ENCODE data around the gene RTCA. TPM values are rescaled to one million over a fixed set of nuclear protein-coding genes. Genes with fewer than 3 reads are reported as not detected.
"Not testable (repeated sequence)": the region's sequence is repeated elsewhere in the genome, so short reads cannot be mapped to it uniquely, and the experiment has no call there.

RTCA gene
- total RNA-seq, 2 experiments from 2014 or later = 47.7 to 48.1 TPM

DNA sequence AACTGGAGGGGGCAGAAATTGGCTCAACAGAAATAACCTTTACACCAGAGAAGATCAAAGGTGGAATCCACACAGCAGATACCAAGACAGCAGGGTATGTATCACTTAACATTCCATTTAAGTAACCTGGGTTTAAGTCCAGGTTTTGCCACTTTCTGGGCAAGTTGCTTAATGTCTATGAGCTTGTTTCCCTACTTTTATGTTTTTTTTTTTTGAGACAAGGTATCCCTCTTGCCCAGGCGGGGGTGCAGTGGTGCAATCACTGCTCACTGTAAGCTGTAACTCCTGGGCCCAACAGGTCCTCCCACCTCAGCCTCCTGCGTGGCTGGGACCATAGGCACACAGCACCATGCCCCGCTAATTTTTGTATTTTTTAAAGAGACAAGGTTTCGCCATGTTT is 2.2 kb downstream of the RTCA start:
- H3K4me3 Mint-ChIP-seq = peak overlapping the region; percentile 94
- peak overlapping the region; percentile 46 for H3K27ac Mint-ChIP-seq
- peaks cover 28% of the 10 kb centered on the region for H3K4me1 Mint-ChIP-seq
- peaks cover 40% of the 10 kb centered on the region for H3K36me3 Mint-ChIP-seq
- ATAC-seq (ENCODE audit: low read depth) (no peak), DNase-seq (no peak)
- POLR2A ChIA-PET = interaction anchor here (0.5 to 4.2 kb wide), 4 partner anchors 19 to 191 kb away, joined by 3 to 56 read pairs (median 26); partner anchors contain the start of genes CDC14A and DBT
- H3K27me3 Mint-ChIP-seq = no peaks in the 10 kb centered on the region
- H3K9me3 Mint-ChIP-seq = no peaks in the 10 kb centered on the region

- Mint-ChIP-seq H3K27me3 (no peaks in the 10 kb centered on the region), H3K4me3 (no peak overlapping the region), H3K36me3 (peaks cover 47% of the 10 kb centered on the region), H3K9me3 (no peaks in the 10 kb centered on the region), H3K27ac (no peak overlapping the region), H3K4me1 (peaks cover 18% of the 10 kb centered on the region)
- DNase-seq (no peak), ATAC-seq (ENCODE audit: low read depth) (no peak)
- POLR2A ChIA-PET = no interaction called here
These were observed 11.8 kb downstream of the RTCA start for GRCh38 chr1:100277866-100278265.

DNA sequence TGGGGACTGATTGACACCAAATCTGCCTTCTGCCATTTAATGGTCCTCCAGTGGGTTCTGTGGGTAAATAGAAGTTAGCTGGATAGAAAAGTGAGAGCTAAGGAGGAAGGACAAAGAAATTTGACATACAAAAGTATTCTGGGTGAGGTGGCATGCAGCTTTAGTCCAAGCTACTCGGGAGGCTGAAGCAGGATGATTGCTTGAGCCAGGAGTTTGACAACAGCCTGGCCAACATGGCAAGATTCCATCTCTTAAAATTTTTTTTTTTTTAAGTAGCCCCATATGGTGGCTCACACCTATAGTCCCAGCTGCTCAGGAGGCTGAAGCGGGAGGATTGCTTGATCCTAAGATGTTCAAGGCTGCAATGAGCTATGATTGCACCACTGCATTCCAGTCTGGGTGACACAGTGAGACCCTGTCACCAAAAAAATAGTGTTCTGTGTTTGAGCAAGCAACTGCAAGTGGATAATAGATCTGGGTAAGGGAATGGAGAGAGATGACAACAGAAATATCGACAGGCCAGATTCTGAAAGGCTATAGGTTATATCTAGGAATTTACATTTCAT is 13.4 kb downstream of the RTCA start:
- ATAC-seq (ENCODE audit: low read depth) (no peak), DNase-seq (no peak)
- H3K27ac Mint-ChIP-seq = peak overlapping the region; percentile 34
- H3K9me3 Mint-ChIP-seq = no peaks in the 10 kb centered on the region
- peaks cover 42% of the 10 kb centered on the region for H3K36me3 Mint-ChIP-seq
- H3K4me3 Mint-ChIP-seq = no peak overlapping the region
- POLR2A ChIA-PET = no interaction called here
- H3K27me3 Mint-ChIP-seq = no peaks in the 10 kb centered on the region
- peaks cover 14% of the 10 kb centered on the region for H3K4me1 Mint-ChIP-seq

DNA sequence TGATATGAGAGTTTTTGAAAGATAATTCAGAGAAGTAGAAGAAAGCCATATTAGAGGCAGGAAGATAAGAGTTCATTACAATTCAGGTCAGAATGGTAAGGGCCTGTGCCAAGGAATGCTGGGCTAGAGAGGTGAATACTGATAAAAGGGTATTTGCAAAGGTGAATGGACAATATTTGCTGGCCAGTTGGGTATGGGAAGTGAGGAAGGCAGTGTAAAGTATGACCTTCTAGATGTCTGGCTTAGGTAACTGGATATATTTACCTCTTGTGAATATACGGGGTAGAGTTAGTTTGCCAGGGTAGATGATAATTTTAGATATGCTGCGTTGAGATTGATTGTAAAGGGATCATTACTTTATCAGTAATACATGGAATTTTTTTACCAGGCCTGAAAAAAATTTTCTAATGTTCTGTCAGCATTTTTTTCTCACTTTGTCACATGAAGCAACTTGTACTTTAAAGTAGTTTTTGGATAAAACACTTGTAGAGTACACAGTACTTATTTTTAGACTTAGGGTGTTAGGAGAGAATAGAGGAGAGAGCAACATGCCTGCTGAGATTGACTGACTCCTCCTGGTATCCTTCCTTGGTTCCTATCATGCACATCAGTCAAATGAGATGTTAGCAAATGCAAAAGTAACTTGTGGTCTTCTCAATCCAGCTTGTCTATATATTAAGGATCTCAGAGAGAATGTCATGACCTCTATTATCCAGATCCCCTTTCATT is 14.1 kb downstream of the RTCA start:
- POLR2A ChIA-PET = no interaction called here
- ATAC-seq (ENCODE audit: low read depth) (no peak), DNase-seq (no peak)
- Mint-ChIP-seq H3K4me1 (peaks cover 14% of the 10 kb centered on the region), H3K27ac (no peak overlapping the region), H3K36me3 (peaks cover 40% of the 10 kb centered on the region), H3K27me3 (no peaks in the 10 kb centered on the region), H3K9me3 (no peaks in the 10 kb centered on the region), H3K4me3 (no peak overlapping the region)

- peaks cover 30% of the 10 kb centered on the region for H3K36me3 Mint-ChIP-seq
- H3K27ac Mint-ChIP-seq = no peak overlapping the region
- DNase-seq (no peak), ATAC-seq (ENCODE audit: low read depth) (no peak)
- no peaks in the 10 kb centered on the region for H3K9me3 Mint-ChIP-seq
- H3K4me3 Mint-ChIP-seq = no peak overlapping the region
- peaks cover 11% of the 10 kb centered on the region for H3K4me1 Mint-ChIP-seq
- POLR2A ChIA-PET = no interaction called here
- no peaks in the 10 kb centered on the region for H3K27me3 Mint-ChIP-seq
These were observed 18.6 kb downstream of the RTCA start for GRCh38 chr1:100284591-100284990.

DNA sequence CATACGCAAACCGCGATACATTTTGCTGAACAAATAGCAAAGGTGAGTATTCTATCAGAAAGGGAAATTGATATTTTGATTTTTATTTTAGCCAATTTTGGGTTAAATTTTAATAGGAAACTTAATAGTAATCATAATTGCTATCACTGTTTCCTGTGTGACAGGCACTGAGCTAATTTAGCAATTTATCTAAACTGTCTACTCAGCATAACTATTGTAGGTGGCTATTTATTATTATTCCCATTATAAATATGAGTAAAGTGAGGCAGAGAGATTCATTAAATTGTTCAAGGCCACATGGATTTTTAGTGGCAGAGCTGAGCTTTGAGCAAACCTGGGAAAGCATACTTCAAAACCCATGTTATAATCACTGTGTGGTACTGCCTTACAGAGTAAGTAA is 21.1 kb downstream of the RTCA start:
- Mint-ChIP-seq H3K4me1 (peaks cover 2% of the 10 kb centered on the region), H3K36me3 (peaks cover 24% of the 10 kb centered on the region), H3K27ac (no peak overlapping the region), H3K4me3 (no peak overlapping the region), H3K27me3 (no peaks in the 10 kb centered on the region), H3K9me3 (no peaks in the 10 kb centered on the region)
- DNase-seq (no peak), ATAC-seq (ENCODE audit: low read depth) (no peak)
- POLR2A ChIA-PET = no interaction called here

DNA sequence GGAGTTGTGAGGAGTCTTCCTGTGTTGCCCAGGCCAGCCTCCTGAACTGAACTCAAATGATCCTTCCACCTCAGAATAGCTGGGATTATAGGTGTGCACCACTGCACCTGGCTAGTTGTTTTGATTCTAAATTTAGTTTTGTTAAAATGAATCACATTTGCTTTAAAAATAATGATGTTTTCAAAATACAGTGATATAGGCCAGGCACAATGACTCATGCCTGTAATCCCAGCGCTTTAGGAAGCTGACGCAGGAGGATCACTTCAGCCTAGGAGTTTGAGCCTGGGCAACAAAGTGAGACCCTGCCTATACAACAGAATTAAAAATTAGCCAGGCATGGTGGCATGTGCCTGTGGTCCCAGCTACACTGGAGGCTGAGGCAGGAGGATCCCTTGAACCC is 24.3 kb downstream of the RTCA start:
- no peak overlapping the region for H3K27ac Mint-ChIP-seq
- no peak overlapping the region for H3K4me3 Mint-ChIP-seq
- no peaks in the 10 kb centered on the region for H3K9me3 Mint-ChIP-seq
- peaks cover 24% of the 10 kb centered on the region for H3K36me3 Mint-ChIP-seq
- peaks cover 2% of the 10 kb centered on the region for H3K4me1 Mint-ChIP-seq
- POLR2A ChIA-PET = no interaction called here
- DNase-seq = no peak
- no peaks in the 10 kb centered on the region for H3K27me3 Mint-ChIP-seq
- no peak for ATAC-seq (ENCODE audit: low read depth)

DNA sequence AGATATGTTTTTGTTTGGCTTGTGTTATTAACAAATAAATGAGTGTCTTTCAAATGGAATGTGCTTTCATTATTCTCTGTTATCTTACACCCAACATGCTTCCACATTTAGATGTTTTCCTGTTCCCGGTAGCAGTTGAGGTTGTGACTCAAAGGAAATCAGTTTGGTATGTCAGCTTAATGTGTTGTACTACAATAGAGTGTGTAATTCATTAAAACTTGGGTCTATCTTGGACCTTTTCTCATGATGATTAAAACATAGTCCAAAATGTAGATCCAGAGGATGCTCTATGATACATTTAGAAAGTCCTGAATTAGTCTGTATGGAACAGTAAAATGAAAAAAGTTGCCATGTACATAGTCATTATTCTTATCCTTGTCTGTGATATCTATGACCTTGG is 26.7 kb downstream of the RTCA start:
- Mint-ChIP-seq H3K27me3 (no peaks in the 10 kb centered on the region), H3K4me3 (no peak overlapping the region), H3K4me1 (no peaks in the 10 kb centered on the region), H3K27ac (no peak overlapping the region), H3K9me3 (peaks cover 2% of the 10 kb centered on the region), H3K36me3 (peaks cover 21% of the 10 kb centered on the region)
- POLR2A ChIA-PET = no interaction called here
- DNase-seq = no peak
- no peak for ATAC-seq (ENCODE audit: low read depth)

DNA sequence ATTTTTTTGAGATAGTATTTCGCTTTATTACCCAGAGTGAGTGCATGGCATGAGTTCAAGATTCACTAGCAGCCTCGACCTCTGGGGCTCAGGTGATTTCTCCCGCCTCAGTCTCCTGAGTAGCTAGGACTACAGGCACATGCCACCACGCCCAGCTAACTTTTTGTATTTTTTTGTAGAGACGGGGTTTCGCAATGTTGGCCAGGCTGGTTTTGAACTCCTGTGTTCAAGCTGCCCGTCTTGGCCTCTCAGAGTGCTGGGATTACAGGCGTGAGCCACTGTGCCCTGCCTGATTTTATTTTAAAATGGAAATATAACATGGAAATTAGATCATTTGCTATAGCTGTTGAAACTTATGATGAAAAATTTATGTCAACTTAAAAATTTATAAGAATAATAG is 30.1 kb downstream of the RTCA start:
- no peak for DNase-seq
- Mint-ChIP-seq H3K4me1 (no peaks in the 10 kb centered on the region), H3K4me3 (no peak overlapping the region), H3K9me3 (peaks cover 3% of the 10 kb centered on the region), H3K27me3 (no peaks in the 10 kb centered on the region), H3K27ac (no peak overlapping the region), H3K36me3 (peaks cover 15% of the 10 kb centered on the region)
- no peak for ATAC-seq (ENCODE audit: low read depth)
- POLR2A ChIA-PET = no interaction called here

DNA sequence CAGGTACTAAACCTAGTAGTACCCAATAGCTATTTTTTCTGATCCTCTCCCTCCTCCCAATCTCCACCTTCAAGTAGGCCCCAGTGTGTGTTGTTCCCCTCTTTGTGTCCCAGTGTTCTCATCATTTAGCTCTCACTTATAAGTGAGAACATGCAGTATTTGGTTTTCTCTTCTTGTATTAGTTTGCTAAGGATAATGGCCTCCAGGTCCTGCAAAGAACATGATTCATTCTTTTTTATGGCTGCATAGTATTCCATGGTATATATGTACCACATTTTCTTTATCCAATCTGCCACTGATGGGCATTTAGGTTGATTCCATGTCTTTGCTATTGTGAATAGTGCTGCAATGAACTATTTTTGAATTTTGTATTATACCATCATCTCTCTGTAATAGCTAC is 31.0 kb downstream of the RTCA start:
- H3K27me3 Mint-ChIP-seq; DNase-seq; H3K4me1 Mint-ChIP-seq; H3K9me3 Mint-ChIP-seq; H3K27ac Mint-ChIP-seq; ATAC-seq (ENCODE audit: low read depth); H3K4me3 Mint-ChIP-seq: not testable (repeated sequence)
- peaks cover 15% of the 10 kb centered on the region for H3K36me3 Mint-ChIP-seq
- POLR2A ChIA-PET = interaction anchor here (1.2 kb wide), 1 partner anchor 55 kb away, joined by 3 read pairs; the partner anchor contains the start of gene CDC14A

DNA sequence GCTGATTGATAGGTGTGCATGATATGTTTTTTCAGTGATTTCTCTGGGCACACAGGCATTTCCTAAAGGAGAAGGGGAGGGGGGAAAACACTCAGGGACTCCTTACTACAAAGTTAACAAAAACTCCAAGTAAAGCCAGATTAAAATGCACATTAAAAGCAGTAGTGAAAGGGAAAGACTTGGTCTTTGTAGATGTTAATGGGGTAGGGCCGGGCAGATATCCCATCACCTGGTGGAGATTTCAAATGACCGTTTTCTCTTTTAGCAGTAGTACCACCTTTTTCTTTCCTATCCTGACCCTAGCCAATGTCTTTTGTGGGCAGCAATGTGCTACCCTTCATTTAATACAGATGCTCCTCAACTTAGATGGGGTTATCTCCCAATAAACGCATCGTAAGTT is 32.5 kb downstream of the RTCA start:
- ATAC-seq (ENCODE audit: low read depth) (no peak), DNase-seq (no peak)
- no peaks in the 10 kb centered on the region for H3K4me1 Mint-ChIP-seq
- POLR2A ChIA-PET = interaction anchor here (1.2 to 1.3 kb wide), 2 partner anchors 33 to 53 kb away, joined by 3 to 4 read pairs; partner anchors contain the start of genes CDC14A and RTCA
- no peaks in the 10 kb centered on the region for H3K27me3 Mint-ChIP-seq
- H3K4me3 Mint-ChIP-seq = no peak overlapping the region
- H3K27ac Mint-ChIP-seq = no peak overlapping the region
- H3K9me3 Mint-ChIP-seq = peaks cover 3% of the 10 kb centered on the region
- H3K36me3 Mint-ChIP-seq = peaks cover 8% of the 10 kb centered on the region

DNA sequence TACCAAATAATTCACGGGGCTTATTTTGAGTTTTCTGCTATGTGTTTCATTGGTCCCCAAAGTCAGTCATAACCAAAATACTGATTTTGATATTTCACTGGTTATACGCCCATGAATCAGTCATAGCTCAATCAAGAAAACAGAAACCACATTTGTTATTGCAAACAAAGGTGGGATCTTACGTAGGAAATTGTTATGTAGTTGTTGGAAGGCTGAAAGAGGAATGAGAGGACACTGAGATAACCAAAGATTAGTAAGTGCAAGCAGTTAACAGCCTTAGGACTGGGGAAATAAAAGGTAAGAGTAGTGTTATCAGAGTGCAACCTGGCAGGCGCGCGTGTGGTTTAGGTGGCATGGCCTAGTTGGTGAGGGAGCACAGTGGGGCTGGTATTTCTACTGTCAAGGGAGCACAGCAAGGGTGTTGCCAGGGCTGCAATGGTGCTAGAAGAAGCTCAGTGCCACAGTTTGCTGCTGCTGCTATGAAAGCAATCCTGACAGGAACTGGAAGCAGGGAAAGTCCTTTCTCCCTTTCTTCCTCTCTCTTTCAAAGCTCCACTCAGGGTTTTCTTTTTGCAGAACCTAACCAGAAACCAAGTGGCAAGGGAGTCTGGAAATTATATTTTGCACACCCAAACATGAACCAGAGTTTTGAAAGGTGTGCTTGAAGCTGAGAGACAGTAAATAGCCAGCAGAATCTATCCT is 33.7 kb downstream of the RTCA start:
- ATAC-seq (ENCODE audit: low read depth) (no peak), DNase-seq (no peak)
- Mint-ChIP-seq H3K4me1 (no peaks in the 10 kb centered on the region), H3K4me3 (no peak overlapping the region), H3K27ac (no peak overlapping the region), H3K27me3 (no peaks in the 10 kb centered on the region), H3K36me3 (peaks cover 8% of the 10 kb centered on the region), H3K9me3 (peaks cover 3% of the 10 kb centered on the region)
- POLR2A ChIA-PET = interaction anchor here (1.3 kb wide), 1 partner anchor 34 kb away, joined by 4 read pairs; the partner anchor contains the start of gene RTCA

DNA sequence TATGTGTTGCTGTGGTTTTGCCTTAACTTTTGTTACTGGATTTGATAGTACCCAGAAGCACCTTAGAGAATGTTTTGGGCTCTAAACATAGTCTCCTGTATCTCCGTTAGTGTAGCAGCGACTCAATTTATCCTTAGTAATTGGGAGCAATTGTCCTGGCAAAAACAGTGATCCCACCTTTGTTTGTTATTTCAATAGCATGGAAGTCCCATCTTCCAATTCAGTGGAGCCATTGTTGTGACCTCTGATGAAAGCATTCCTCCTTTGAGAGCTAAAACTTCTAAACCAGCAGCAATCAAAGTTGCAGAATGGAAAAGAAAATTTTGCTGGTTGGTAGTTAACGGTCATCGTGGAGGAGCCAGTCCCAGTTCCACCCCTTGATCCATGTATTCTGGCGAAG is 34.7 kb downstream of the RTCA start:
- Mint-ChIP-seq H3K4me3 (no peak overlapping the region), H3K27me3 (no peaks in the 10 kb centered on the region), H3K36me3 (peaks cover 8% of the 10 kb centered on the region), H3K27ac (no peak overlapping the region), H3K4me1 (no peaks in the 10 kb centered on the region), H3K9me3 (peaks cover 3% of the 10 kb centered on the region)
- POLR2A ChIA-PET = interaction anchor here (1.0 kb wide), 1 partner anchor 52 kb away, joined by 5 read pairs; the partner anchor contains the start of gene CDC14A
- ATAC-seq (ENCODE audit: low read depth) (no peak), DNase-seq (no peak)

DNA sequence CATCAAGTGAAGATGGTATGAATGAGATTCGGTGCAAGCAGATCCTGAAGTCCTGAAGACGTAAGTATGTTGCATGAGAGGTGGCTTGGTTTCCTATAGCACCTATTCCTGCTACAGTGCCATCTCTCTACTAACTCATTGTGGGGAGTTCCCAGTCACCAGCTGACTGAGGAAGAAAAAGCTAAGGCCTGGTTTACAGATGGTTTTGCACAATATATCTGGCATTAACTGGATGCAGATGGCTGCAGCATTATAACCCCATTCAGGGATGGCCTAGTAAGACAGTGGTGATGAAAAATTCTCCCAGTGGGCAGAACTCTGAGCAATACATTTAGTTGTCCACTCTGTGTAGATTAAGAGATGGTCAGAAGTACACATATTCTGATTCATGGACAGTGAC is 36.7 kb downstream of the RTCA start:
- Mint-ChIP-seq H3K4me1 (peaks cover 6% of the 10 kb centered on the region), H3K27me3 (no peaks in the 10 kb centered on the region), H3K9me3 (peaks cover 1% of the 10 kb centered on the region), H3K36me3 (no peaks in the 10 kb centered on the region), H3K27ac (no peak overlapping the region), H3K4me3 (no peak overlapping the region)
- DNase-seq = no peak
- POLR2A ChIA-PET = no interaction called here
- no peak for ATAC-seq (ENCODE audit: low read depth)

Data from activated naive CD8-positive, alpha-beta T cell treated with anti-CD3 and anti-CD28 coated beads, Interleukin-2, amount 10 ng/mL, durations not matched to agents 7 days and 5 days (primary cell).